ENCODE measurements around the gene COX18. TPM values are rescaled to one million over a fixed set of nuclear protein-coding genes. Genes with fewer than 3 reads are reported as not detected.

The COX18 gene
- total and polyA plus RNA-seq, 2 experiments from 2014 or later, result 9.7 to 55.0 TPM

DNA sequence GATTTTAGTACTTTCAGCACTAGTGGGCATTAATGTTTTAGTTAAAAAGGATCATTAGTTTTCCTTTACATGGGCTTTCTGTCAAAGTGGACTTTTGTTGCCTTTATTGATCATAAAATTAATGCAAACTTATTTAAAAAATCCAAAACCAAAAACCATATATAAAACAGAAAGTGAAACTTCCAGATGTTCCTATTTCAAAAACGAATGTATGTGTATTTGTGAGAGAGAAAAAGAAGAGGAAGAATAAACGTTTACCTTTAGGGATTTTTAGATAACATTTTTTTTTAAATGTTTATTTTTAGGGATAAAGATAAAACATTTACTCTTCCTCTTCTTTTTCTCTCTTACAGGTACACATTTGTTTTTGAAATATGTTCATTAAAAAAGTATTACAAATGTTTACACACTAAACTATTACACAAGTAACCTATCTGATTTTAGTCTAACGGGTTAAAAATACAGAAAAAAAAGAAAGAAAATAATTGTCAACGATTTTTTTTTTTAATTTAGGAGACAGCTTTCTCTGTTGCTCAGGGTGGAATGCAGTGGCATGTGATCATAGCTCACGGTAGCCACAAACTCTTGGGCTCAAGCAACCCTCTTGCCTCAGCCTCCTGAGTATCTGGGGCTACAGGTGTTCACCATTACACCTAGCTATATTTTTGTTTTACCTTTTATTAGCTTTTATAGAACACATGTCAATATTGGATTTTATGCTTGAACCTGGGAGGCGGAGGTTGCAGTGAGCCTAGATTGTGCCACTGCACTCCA, 16.8 kb upstream of the COX18 start:
- no peaks in the 10 kb centered on the region for H3K9me3 ChIP-seq (ENCODE audit: low read depth)
- H3K4me3 ChIP-seq, result no peak overlapping the region
- DNase-seq (ENCODE audit: low read depth in 1 of 2, low spot score in 1 of 2), result no peak
- TF ChIP-seq, protein P1, sequence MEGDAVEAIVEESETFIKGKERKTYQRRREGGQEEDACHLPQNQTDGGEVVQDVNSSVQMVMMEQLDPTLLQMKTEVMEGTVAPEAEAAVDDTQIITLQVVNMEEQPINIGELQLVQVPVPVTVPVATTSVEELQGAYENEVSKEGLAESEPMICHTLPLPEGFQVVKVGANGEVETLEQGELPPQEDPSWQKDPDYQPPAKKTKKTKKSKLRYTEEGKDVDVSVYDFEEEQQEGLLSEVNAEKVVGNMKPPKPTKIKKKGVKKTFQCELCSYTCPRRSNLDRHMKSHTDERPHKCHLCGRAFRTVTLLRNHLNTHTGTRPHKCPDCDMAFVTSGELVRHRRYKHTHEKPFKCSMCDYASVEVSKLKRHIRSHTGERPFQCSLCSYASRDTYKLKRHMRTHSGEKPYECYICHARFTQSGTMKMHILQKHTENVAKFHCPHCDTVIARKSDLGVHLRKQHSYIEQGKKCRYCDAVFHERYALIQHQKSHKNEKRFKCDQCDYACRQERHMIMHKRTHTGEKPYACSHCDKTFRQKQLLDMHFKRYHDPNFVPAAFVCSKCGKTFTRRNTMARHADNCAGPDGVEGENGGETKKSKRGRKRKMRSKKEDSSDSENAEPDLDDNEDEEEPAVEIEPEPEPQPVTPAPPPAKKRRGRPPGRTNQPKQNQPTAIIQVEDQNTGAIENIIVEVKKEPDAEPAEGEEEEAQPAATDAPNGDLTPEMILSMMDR (IDR thresholded peaks at IDR 0.05; ENCODE audit: low read depth, low read length), result no peak
- no peaks in the 10 kb centered on the region for H3K27me3 ChIP-seq
- no peak overlapping the region for H3K27ac ChIP-seq
- H3K36me3 ChIP-seq, result peaks cover 60% of the 10 kb centered on the region
- H3K4me1 ChIP-seq (ENCODE audit: low read depth), result no peaks in the 10 kb centered on the region

DNA sequence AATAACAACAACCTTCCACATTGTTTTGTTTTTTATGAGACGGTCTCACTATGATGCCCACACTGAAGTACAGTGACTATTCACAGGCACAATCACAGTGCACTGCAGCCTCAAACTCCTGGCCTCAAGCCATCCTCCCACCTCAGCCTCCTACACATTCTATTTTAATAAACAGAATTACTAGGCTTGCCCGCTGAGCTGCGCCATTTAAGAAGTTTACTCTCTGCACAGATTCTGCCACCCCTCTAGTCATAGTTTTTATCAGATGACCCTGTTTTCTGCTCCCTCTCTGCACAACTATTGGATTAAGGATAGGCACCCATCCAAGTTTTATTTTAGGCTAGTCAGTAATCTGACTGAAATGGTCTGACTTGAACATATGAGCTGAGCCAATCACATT, 11.3 kb upstream of the COX18 start:
- Histone ChIP-seq H3K27me3 (no peaks in the 10 kb centered on the region), H3K27ac (no peak overlapping the region), H3K4me3 (no peak overlapping the region), H3K36me3 (peaks cover 73% of the 10 kb centered on the region), H3K4me1 (ENCODE audit: low read depth) (no peaks in the 10 kb centered on the region), H3K9me3 (ENCODE audit: low read depth) (no peaks in the 10 kb centered on the region)
- TF ChIP-seq, protein P1 (IDR thresholded peaks at IDR 0.05; ENCODE audit: low read depth, low read length), result no peak
- DNase-seq (ENCODE audit: low read depth in 1 of 2, low spot score in 1 of 2), result peak in 1 of 2 donors; percentile 20

DNA sequence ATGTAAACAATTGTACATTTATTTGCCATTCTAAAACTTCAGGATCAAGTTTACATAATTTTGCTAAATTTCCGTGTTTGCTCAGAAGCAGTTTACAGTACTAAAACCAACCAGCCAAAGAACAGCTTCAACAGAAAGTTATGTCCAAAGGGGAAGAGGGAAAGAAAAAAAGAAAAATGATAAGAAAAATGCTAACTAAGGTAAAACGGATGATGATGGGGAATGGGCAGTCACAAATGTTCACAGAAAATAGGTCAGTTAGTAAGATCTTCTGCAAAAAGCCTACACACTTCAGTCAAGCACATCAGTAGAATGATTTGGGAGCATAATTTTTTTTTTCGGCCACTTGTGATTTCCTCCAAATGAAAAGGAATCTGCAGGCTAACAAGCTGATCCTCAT, 6.3 kb upstream of the COX18 start:
- no peak for DNase-seq (ENCODE audit: low read depth in 1 of 2, low spot score in 1 of 2)
- TF ChIP-seq, protein P1 (IDR thresholded peaks at IDR 0.05; ENCODE audit: low read depth, low read length), result no peak
- Histone ChIP-seq H3K4me3 (no peak overlapping the region), H3K36me3 (peaks cover 62% of the 10 kb centered on the region), H3K27me3 (no peaks in the 10 kb centered on the region), H3K9me3 (ENCODE audit: low read depth) (no peaks in the 10 kb centered on the region), H3K4me1 (ENCODE audit: low read depth) (no peaks in the 10 kb centered on the region), H3K27ac (no peak overlapping the region)

DNA sequence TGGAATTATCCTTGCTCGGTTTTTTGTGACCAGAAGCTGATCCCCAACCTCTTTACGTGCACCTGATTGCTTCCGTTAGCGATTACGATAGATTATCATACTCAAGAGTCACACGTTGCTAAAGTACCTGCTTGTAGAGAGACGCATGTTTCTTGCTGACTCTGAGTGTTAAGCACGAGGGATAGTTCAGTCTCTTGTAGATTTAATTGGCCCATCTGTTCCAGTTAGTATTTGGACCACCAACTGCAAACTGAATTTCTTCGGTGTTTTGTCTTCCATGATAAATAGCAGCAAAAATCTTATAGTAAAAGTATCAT, 516 bp upstream of the COX18 start:
- Histone ChIP-seq H3K4me1 (ENCODE audit: low read depth) (peaks cover 25% of the 10 kb centered on the region), H3K27me3 (no peaks in the 10 kb centered on the region), H3K27ac (peak overlapping the region; percentile 97), H3K36me3 (peaks cover 19% of the 10 kb centered on the region), H3K9me3 (ENCODE audit: low read depth) (no peaks in the 10 kb centered on the region), H3K4me3 (peak overlapping the region; percentile 64)
- TF ChIP-seq, protein P1 (IDR thresholded peaks at IDR 0.05; ENCODE audit: low read depth, low read length), result no peak
- DNase-seq (ENCODE audit: low read depth in 1 of 2, low spot score in 1 of 2), result no peak

DNA sequence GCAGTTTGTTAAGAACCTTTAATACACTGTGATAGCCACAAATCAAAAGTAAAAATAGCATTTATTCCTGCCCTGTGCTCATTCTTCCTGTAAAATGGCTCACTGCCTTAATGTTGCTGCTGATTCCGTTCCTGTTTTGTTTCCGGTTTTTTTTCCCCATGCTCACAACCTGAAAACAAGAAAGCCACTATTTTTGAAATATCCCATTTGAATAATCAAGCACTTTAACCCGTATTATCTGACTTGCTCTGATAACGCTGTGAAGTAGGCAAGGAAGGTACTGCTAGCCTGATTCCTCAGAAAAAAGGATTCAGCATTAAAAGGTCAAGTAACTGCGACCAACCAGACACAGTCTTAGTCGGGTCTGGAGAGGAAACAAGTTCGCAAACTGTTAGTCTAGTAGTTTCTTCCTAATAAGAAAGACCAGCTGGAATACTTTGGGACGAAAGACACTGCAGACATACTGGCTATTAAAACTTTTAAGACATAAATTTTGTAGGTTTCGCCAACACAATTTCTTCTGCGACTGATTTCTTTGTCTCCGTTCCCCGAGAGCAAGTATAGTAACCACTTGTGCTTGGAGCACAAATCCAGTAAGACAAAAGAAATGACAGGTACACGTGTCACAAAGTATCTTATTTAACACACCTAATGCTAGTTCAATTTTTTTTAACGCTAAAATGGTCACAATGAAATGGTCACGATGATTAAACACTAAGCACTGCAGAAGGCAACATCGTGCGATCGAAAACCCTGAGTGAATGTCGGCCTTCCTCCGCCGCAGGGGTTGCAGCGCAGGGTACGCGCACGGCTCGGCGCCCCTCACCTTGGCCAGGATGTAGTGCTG, 802 bp downstream of the COX18 start:
- no peaks in the 10 kb centered on the region for H3K9me3 ChIP-seq (ENCODE audit: low read depth)
- peaks cover 28% of the 10 kb centered on the region for H3K4me1 ChIP-seq (ENCODE audit: low read depth)
- peak overlapping the region; percentile 64 for H3K4me3 ChIP-seq
- TF ChIP-seq, protein P1 (IDR thresholded peaks at IDR 0.05; ENCODE audit: low read depth, low read length), result no peak
- H3K36me3 ChIP-seq, result peaks cover 8% of the 10 kb centered on the region
- H3K27me3 ChIP-seq, result no peaks in the 10 kb centered on the region
- peak; percentile 23 to 44 for DNase-seq (ENCODE audit: low read depth in 1 of 2, low spot score in 1 of 2)
- peak overlapping the region; percentile 97 for H3K27ac ChIP-seq
